ENCODE measurements around the gene SORCS3.

SORCS3 gene

DNA sequence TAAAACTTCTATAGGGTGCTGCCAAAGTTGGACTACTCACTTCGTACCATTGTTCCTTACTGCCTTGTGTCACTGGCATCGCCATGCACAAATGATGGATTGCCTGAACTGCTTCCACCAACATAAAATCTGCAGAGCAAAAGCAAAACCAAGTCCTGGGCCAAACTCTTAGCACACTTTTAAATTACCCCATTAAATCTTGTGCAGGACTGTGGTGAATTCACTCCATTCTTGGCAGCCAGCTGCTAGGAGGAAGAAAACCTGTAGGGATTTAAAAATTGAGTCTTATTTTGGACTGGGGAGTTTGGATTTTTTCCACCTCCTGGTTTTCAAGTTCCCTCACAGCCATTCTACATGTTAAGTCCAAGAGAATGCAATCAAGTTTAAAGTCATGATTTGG is 646.9 kb downstream of the SORCS3 start:
- DNase-seq, result no peak

GRCh38 chr10:105288613-105289012 is 647.5 kb downstream of the SORCS3 start:
- DNase-seq, result no peak

DNA sequence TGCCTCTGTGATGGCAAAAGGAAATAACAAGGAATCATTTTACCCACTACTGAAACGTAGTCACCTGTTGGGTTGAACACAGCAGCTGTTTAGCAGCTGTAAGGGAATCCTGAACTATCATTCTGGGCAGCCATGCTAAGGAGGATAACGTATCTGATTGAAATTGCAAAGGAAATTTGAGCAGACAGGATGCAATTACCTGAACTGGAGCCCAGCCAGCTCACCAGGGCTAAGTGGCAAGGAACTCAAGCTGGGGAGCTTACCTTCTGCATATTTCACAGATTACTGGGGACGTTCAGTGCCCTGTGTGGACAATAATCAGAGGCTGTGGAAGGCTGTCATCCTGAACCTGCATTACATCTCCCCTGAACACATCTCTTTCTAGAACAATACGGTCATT is 650.5 kb downstream of the SORCS3 start:
- DNase-seq, result no peak

DNA sequence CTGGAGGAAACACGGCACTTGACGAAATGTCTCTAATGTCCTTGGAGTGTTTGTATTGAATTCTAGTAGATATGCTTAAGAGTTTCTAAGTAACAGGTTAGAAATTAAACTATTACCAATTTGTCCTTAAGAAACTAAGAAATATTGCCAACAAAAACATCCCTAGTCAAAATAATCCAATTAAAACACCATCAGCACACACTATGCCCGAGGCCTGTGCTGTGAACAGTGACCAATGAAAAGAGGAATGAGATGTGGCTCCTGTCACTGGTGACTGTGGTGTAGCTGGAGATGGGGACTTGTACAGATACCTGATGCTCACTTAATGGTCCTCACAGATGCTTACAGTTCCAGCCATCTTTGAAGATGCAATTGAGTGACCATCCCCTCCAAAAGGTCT is 651.1 kb downstream of the SORCS3 start:
- DNase-seq, result no peak
